Endothelial cell (in vitro differentiated cells): ENCODE data around the gene IGF2BP3. TPM values are rescaled to one million over a fixed set of nuclear protein-coding genes. Genes with fewer than 3 reads are reported as not detected.

Experiments used
- DNase-seq: peaks from one replicate; pipeline ENCODE4 v3.0.0; 2021; ENCODE audit warnings: low spot score
- H3K27ac Mint-ChIP-seq: one replicate; pipeline ENCODE4 v1.8.0; 2021; ENCODE audit warnings: mixed read lengths, inconsistent platforms; ENCODE audit not compliant: unreplicated experiment
- H3K27me3 Mint-ChIP-seq: one replicate; pipeline ENCODE4 v1.8.0; 2021; ENCODE audit warnings: mild to moderate bottlenecking, moderate library complexity, mixed read lengths, inconsistent platforms; ENCODE audit not compliant: unreplicated experiment
- H3K36me3 Mint-ChIP-seq: one replicate; pipeline ENCODE4 v1.8.0; 2021; ENCODE audit warnings: mild to moderate bottlenecking, low read depth, mixed read lengths, inconsistent platforms; ENCODE audit not compliant: unreplicated experiment
- H3K4me1 Mint-ChIP-seq: one replicate; pipeline ENCODE4 v1.8.0; 2021; ENCODE audit warnings: mild to moderate bottlenecking, mixed read lengths, inconsistent platforms; ENCODE audit not compliant: unreplicated experiment
- H3K4me3 Mint-ChIP-seq: one replicate; pipeline ENCODE4 v1.8.0; 2021; ENCODE audit warnings: mild to moderate bottlenecking, mixed read lengths, inconsistent platforms; ENCODE audit not compliant: unreplicated experiment
- H3K9me3 Mint-ChIP-seq: one replicate; pipeline ENCODE4 v1.8.0; 2021; ENCODE audit warnings: mixed read lengths, inconsistent platforms; ENCODE audit not compliant: unreplicated experiment
- total RNA-seq: library from RNA; stranded (reverse); fragmentation: NEBNext Ultra II Directional; extraction: Animal tissue kit (Norgen Biotek cat#: 25700); gene quantifications from one replicate; pipeline ENCODE4 v1.2.1, GENCODE V29; 2021; ENCODE audit not compliant: unreplicated experiment
- TF ChIP-seq, protein P1 (sequence below): fragments of 200-600 bp; sonication (generic); IDR thresholded peaks from one replicate; pipeline ENCODE4 v1.5.0; 2021; ENCODE audit warnings: antibody characterized with exemption; ENCODE audit not compliant: unreplicated experiment

Gene IGF2BP3
- total RNA-seq, 1 donor from 2014 or later: 92.8 TPM

DNA sequence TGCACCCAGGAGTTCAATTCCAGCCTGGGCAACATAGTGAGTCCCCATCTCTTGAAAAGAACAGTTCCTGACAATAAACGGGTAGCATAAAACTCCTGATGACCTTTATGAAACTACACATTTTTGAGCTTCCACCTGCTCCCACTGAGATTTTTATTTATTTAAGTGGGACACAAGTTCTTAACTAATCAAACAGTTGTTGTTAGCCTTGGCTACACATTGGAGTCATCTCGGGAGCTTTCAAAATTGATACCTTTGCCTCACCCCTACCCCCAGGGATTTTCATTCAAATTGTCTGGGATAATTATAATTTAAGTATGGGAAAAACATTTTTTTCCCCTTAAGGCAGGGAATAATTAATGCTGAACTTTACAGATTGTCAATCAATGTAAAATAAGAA is 131.9 kb downstream of the IGF2BP3 start:
- TF ChIP-seq, protein P1, sequence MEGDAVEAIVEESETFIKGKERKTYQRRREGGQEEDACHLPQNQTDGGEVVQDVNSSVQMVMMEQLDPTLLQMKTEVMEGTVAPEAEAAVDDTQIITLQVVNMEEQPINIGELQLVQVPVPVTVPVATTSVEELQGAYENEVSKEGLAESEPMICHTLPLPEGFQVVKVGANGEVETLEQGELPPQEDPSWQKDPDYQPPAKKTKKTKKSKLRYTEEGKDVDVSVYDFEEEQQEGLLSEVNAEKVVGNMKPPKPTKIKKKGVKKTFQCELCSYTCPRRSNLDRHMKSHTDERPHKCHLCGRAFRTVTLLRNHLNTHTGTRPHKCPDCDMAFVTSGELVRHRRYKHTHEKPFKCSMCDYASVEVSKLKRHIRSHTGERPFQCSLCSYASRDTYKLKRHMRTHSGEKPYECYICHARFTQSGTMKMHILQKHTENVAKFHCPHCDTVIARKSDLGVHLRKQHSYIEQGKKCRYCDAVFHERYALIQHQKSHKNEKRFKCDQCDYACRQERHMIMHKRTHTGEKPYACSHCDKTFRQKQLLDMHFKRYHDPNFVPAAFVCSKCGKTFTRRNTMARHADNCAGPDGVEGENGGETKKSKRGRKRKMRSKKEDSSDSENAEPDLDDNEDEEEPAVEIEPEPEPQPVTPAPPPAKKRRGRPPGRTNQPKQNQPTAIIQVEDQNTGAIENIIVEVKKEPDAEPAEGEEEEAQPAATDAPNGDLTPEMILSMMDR: no peak
- H3K36me3 Mint-ChIP-seq: peaks cover 39% of the 10 kb centered on the region
- no peaks in the 10 kb centered on the region for H3K27me3 Mint-ChIP-seq
- no peak overlapping the region for H3K27ac Mint-ChIP-seq
- H3K4me1 Mint-ChIP-seq: peaks cover 6% of the 10 kb centered on the region
- H3K4me3 Mint-ChIP-seq: no peak overlapping the region
- no peak for DNase-seq
- no peaks in the 10 kb centered on the region for H3K9me3 Mint-ChIP-seq

DNA sequence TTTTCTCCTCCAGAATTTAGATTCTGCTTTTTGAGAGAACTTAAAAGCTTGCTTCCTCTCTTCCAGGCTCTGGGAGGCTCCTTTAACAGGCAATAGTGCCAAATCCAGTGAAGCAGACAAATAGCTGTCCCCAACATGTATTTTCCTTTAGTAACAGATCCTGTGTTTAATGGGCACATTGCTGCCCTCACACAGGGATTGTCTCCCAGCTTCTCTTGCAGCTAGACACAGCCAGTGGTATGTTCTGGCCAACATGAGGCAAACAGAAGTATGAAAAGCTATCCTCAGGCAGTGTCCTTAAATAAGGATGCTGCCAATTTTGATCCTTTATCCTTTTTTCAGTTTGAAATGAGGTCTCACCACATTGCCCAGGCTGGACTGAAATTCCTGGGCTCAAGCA is 132.9 kb downstream of the IGF2BP3 start:
- peaks cover 6% of the 10 kb centered on the region for H3K4me1 Mint-ChIP-seq
- no peak overlapping the region for H3K27ac Mint-ChIP-seq
- no peaks in the 10 kb centered on the region for H3K27me3 Mint-ChIP-seq
- no peaks in the 10 kb centered on the region for H3K9me3 Mint-ChIP-seq
- no peak overlapping the region for H3K4me3 Mint-ChIP-seq
- DNase-seq: no peak
- TF ChIP-seq, protein P1: no peak
- peaks cover 36% of the 10 kb centered on the region for H3K36me3 Mint-ChIP-seq

DNA sequence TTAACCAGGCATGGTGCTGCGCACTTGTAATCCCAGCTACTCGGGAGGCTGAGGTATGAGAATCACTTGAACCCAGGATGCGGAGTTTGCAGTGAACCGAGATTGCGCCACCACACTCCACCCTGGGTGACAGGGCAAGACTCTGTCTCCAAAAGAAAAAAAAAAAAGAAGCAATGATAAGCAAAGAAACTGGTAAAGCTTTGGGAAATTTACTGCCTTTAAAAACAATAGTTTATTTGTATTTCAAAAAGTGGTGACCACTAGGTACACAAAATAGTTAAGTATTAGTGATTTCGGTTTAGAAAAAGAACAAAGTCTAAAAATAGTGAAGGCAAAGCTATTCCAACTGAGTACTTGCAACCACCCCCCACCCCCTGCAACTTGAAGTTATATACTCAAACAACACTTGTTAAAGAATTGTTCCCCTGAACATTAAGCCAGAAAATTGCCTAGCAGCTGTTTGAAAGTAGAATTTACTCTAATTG is 133.4 kb downstream of the IGF2BP3 start:
- peaks cover 32% of the 10 kb centered on the region for H3K36me3 Mint-ChIP-seq
- TF ChIP-seq, protein P1: no peak
- no peak overlapping the region for H3K4me3 Mint-ChIP-seq
- peaks cover 6% of the 10 kb centered on the region for H3K4me1 Mint-ChIP-seq
- no peak for DNase-seq
- H3K27me3 Mint-ChIP-seq: no peaks in the 10 kb centered on the region
- no peaks in the 10 kb centered on the region for H3K9me3 Mint-ChIP-seq
- H3K27ac Mint-ChIP-seq: no peak overlapping the region

DNA sequence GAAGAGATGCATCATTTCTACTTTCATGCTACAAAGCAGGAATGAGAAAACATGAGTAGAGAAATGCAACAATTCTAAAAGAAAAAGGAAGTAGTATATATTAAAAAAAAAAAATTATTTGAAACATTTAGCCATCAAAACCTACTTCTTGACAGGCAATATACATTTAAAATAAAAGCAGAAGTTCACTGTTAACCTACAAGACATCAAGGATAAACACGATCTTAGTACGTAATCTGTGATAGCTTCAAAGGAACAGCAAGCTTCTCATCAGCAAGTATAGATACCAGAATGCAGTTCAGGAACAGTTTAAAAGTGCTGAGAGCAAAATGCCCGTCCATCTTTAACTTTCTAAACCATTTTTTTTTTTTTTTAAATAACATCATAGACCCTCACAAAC is 134.2 kb downstream of the IGF2BP3 start:
- Mint-ChIP-seq H3K4me3 (no peak overlapping the region), H3K9me3 (no peaks in the 10 kb centered on the region), H3K4me1 (peaks cover 6% of the 10 kb centered on the region), H3K27ac (no peak overlapping the region), H3K27me3 (peaks cover 2% of the 10 kb centered on the region), H3K36me3 (peaks cover 29% of the 10 kb centered on the region)
- DNase-seq: no peak
- TF ChIP-seq, protein P1: no peak

DNA sequence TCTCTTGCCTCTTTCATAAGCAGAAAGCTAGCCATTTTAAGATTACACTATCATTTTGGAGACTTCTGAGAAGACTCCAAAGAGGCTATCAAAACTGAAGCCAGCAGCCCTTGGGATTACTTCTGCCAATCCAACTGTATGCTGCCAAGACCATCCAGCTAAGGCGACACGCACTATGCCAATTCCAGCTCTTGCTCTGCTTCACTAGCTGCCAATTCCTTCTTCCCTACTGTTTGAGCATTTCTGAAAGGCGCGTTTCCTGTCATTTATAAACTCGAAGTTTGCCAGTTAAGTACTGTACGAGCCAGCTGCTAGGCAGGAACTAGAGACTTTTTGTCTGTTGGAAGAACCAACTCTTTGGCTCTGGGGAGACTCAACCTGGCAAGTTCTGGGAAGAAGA is 134.7 kb downstream of the IGF2BP3 start:
- peaks cover 29% of the 10 kb centered on the region for H3K36me3 Mint-ChIP-seq
- H3K4me1 Mint-ChIP-seq: peaks cover 6% of the 10 kb centered on the region
- H3K9me3 Mint-ChIP-seq: no peaks in the 10 kb centered on the region
- H3K4me3 Mint-ChIP-seq: no peak overlapping the region
- no peak for DNase-seq
- TF ChIP-seq, protein P1: no peak
- H3K27ac Mint-ChIP-seq: peak overlapping the region; percentile 12
- H3K27me3 Mint-ChIP-seq: peaks cover 2% of the 10 kb centered on the region
